Stimulated activated CD8-positive, alpha-beta memory T cell treated with anti-CD3 and anti-CD28 coated beads, Interleukin-4, amount 100 ng/mL, for 4 hours (primary cell): ENCODE data around the gene PACRGL.
"Not testable (repeated sequence)": the region's sequence is repeated elsewhere in the genome, so short reads cannot be mapped to it uniquely, and the experiment has no call there.

Experiments
- DNase-seq, 2 donors: peaks; one replicate each; pipeline ENCODE4 v3.0.0-alpha.2; 2020; ENCODE audit warnings: low read depth in 2 of 2, low spot score in 1 of 2

The PACRGL gene

DNA sequence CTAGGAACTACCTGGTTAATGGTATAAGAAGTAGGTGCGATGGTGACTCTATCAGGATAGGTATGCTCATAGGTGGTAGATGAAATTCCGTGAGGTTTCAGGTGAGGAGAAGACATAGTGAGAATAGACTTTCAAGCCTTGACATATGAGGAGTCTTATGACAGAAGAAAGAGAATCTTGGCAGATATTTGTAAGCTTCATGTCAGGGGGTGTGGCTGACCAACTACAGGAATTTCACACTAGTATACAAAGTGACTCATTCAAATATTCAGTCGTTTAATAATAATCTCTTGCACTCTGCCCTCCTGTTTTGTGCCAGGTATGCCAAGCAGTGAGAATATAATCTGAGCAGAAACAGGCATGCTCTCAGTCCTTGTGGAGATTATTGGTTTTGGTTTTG lies 22.8 kb downstream of the PACRGL start:
- no peak for DNase-seq

DNA sequence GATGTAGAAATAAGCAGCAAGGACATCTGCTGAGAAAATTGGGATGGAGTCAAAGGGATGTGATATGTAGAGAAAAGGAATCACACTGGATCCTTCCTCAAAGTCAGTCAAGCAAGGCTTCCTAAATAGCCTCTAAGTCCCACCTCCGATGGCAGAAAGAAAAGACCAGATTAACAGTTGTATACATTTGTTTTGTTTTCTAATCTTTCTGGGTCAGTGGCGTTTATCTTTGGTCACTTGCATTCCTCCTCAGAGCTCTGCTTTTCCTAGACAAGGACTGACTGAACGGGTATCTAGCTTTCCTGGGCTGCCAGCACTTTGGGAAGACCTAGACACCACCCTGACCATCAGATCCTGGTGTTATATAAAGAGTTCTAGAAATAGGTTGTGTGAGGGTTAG lies 23.2 kb downstream of the PACRGL start:
- DNase-seq, result no peak

DNA sequence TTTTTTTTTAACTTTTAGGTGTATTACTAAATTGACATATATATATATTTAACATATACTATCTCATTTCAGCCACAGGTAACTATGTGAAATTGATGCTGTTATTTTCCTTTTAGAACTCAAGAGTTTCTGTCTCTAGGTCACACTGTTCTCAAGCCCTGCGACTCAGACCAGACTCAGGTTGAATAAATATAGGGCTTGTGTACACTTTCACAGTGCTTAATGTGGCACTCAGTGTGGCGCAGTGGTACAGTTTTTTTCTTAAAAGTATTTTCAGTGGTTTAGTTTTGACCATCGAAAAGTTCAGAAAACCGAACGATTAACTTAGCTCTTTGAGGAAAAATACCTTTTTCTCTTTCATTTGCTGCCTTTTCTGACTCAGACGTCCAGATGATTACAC lies 24.7 kb downstream of the PACRGL start:
- DNase-seq, result no peak

DNA sequence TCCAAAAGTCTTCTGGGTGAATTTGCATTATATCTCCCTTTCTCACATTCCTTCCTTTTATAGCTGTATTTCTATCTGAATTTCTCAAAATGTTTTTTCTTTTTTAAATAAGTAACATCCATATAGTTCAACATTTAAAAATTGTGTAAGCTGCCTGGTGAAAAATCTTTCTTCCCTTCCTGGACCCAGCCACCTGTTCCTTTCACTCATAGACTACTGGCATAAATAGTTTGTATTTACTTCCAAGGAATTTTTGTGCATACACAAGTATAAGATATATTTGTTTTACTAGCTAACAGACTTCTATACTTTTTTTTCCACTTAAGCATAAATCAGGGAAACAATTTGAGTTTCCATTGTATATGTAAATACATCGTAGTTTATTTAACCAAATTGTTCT lies 35.7 kb downstream of the PACRGL start:
- DNase-seq, result no peak

DNA sequence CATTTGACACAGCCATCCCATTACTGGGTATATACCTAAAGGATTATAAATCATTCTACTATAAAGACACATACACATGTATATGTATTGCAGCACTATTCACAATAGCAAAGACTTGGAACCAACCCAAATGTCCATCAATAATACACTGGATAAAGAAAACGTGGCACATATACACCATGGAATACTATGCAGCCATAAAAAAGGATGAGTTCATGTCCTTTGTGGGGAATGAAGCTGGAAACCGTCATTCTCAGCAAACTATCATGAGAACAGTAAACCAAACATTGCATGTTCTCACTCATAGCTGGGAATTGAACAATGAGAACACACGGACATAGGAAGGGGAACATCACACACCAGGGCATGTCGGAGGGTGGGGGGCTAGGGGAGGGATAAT lies 45.7 kb downstream of the PACRGL start:
- not testable (repeated sequence) for DNase-seq

DNA sequence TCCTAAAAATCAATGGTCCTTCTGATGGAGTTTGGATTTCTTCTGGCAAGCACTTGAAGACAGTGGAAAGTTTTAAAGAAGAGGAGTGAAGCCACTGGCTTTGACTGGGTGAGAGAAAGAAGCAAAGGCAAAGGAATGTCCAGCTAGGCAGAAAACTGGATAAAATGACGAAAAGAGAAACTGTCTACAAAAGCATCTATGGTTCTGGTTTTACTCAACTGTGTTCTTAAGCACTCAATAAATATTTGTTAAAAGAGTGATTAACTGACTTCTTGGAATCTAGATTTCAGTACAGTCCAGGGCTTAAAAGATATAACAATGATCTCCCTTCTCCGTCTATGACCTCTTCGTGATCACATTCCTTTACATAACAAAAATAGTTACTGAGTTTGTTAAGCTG lies 52.4 kb downstream of the PACRGL start:
- no peak for DNase-seq

DNA sequence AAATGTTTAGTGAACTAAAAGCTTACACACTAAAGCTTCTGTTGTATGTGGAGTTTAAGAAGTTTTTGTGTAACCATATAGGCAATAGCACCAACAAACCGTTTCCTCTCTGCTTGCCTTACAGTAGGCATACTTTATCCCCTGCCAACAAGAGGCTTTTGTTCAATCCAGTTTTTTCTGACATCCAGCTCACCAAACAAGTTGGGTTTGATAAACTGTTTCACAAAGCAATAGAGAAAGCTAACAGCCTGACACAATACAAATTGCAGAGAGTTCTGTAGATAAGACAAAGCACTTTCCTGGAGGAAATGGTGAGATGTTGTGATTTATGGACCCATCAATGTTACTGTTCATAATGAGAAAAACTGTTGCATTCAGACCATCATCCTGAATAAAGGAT lies 53.8 kb downstream of the PACRGL start:
- no peak for DNase-seq

DNA sequence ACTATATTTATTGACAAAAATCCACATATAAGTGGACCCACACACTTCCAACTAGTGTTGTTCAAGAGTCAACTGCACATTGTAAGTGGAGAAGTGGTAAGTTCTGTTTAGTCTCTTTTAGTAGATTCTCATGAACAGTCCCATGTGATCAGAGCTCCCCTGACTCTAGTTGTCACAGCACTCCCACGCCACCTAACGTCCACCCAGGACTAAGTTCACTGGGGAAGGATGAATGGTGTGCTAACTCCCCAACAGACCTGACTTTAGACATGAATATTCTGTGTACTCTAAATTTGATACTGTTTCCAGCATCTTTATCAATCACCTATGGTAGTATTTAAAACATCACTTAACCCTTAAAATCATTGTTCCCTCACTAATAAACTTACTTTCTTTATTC lies 59.8 kb downstream of the PACRGL start:
- DNase-seq, result no peak

DNA sequence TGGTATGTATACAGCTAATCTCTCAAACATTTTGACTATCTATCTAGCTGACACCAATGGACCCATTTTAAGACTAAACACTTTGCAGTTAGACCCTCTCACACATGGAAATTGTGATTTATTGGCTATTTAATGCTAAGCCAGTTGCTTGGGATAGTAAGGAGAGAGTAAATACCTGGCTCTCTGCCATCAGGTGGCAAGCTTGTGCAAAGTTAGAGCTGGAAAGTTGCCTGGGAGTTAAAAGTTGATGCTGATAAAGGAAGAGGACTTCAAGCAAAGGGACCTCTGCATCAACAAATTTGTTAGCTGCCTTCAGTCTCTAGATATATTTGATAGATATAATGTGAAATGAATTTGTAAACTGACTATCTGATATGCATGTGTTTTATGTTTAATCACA lies 61.1 kb downstream of the PACRGL start:
- DNase-seq, result no peak

DNA sequence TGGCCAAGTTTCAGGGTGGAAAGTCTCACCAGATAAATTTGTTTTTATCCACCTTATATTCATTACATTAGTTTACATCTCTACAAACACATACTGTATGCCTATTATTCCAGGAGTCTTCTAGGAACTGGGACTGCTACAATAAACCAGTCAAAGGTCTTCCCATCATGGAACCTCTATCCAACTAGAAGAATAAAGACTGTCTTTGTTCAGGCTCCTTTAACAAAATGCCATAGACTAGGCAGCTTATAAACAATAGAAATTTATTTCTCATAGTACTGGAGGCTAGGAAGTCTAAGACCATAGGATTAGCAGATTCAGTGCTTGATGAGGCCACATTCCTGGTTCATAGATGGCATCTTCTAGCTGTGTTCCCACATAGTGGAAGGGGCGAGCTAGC lies 61.6 kb downstream of the PACRGL start:
- no peak for DNase-seq

DNA sequence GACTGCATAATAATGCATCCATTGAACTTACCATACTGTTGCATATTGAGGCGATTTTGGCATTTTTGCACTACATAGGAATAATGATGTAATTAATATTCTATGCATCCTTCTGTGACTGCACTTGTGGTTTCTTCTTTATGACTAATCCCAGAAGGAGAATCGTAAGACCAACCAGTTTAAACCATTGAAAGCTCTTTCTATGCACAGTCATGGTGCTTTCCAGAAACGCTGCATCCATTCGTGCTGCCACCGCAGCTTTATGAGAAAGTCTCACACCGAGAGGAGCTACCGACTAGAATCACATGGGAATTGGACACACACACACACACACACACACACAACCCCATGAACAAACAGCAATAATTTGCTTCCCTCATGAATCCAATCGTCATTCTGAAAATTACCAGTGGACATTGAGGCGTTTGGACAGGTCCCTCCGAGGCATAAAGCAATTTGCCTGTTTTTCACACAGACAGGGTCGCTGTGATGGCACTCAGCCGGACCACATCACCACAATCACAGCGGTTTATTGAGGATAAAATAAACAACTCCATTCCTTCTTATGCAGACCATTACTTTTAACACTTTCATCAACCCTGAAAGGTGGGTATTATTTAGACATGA lies 64.2 kb downstream of the PACRGL start:
- no peak for DNase-seq

DNA sequence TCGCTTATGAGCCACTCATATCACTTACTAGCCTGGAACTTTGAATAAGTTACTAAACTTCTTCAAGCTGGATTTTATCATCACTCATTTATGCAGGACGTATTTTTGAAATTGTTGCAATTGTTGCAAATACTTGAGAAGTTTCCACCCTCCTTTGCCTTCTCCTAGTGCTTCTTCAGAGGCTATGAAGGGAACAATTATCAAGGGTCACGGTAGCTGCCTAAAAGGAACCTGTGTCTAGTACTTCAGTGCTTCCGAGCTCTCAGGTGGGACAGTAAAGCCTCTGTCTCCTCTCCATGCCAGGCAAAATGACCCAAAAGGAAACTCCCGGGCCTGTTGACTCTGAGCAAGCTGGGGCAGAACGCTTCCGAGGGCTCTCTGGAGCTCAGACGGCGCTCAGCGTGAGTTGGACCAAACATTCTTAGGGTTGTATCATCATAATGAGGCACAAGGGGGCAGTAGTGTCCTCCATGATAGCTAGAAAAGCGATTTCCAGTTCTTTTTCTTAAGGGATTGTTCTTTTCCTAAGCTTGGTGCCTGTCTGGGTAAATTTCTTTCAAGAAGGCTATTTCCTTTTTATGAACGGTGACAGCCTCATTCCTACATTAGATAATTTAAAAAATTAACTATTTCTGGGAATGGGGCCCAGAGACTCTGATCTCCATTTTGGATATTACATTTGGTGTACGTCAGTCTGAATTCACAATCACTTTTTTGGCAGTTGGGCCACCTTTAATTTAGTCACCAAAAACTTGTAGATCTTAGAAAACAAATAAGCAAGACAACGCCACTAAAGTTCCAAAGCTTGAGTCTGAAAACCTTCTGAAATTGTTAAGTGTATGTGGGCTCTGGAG lies 73.1 kb downstream of the PACRGL start:
- DNase-seq, result no peak

DNA sequence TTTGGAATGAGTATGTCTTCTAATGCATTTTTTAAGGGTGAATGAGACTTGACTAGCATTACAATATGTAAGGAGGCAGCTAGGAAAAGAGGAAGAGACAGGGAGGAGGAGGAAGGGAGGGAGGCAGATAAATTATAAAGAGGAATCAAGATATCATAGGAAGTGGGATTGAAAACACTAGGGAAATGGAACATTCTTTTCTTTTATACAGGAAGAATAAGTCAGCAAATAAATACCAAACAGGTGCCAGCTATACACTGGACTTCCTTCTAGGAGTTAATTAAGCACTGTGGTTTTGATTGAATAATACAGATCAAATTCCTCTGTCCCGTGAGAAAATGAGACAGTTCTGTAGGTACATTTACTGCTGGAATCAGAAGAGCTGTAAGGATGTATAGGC lies 78.6 kb downstream of the PACRGL start:
- DNase-seq, result no peak

DNA sequence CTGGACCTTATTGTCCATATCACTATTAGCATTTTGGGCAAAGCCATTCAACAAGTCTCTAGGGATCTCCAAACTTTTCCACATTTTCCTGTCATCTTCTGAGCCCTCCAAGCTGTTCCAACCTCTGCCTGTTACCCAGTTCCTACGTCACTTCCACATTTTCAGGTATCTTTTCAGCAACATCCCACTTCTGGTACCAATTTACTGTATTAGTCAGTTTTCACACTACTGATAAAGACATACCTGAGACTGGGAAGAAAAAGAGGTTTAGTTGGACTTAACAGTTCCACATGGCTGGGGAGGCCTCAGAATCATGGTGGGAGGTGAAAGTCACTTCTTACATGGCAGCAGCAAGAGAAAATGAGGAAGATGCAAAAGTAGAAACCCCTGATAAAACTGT lies 82.9 kb downstream of the PACRGL start:
- DNase-seq, result not testable (repeated sequence)

DNA sequence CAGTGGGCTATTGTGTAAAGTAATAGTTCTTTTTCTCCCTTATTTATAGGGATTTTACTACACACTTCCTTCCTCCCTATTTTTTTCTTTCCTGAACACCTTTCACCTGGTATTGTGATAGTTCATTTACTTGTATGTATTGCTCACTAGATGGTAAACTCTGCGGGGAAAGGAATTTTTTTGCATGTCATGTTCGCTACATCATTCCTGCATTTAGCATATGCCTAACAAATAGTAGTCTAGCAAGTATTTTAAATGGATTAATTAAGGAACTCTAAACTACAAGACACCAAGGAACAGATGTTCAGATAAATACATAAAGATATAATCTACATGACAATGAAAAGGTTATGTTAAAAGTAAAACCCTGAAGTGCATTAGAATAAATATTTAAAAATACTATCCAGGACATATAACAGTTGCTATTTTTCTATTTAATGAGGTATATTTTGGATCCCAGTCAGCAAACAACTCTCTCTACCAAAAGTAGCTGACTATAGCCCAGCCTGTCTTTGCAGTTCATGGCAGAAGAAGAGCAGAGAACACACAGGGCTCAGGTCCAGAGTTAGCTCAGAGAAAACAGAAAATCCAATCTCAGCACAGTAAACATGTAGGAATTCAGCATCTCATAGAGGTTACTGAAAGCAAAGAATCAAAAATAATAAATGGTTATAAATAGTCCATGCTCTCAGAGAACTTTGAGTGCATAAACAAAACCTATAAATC lies 87.8 kb downstream of the PACRGL start:
- no peak for DNase-seq
